HG02678 (cell line): ENCODE results near the gene NLGN1.

Experiments used
- ATAC-seq: cut with Tn5 transposase; IDR thresholded peaks from one replicate; pipeline ENCODE4 v1.9.1; 2021; ENCODE audit warnings: mild to moderate bottlenecking, moderate library complexity; ENCODE audit not compliant: unreplicated experiment

The NLGN1 gene

GRCh38 chr3:173825730-173826129 lies 428.2 kb downstream of the NLGN1 start:
- ATAC-seq, result no peak

- ATAC-seq, result no peak
Measured at GRCh38 chr3:173826416-173826815, 428.9 kb downstream of the NLGN1 start.

- no peak for ATAC-seq
Measured at GRCh38 chr3:173826901-173827609, 429.5 kb downstream of the NLGN1 start.

- no peak for ATAC-seq
Measured at GRCh38 chr3:173838644-173839043, 441.1 kb downstream of the NLGN1 start.

GRCh38 chr3:173839859-173840258 lies 442.3 kb downstream of the NLGN1 start:
- no peak for ATAC-seq

GRCh38 chr3:173841334-173841733 lies 443.8 kb downstream of the NLGN1 start:
- no peak for ATAC-seq

- ATAC-seq, result no peak
Measured at GRCh38 chr3:173843060-173843459, 445.5 kb downstream of the NLGN1 start.

- no peak for ATAC-seq
Measured at GRCh38 chr3:173846584-173846983, 449.0 kb downstream of the NLGN1 start.

- no peak for ATAC-seq
Measured at GRCh38 chr3:173849489-173849888, 451.9 kb downstream of the NLGN1 start.

GRCh38 chr3:173857154-173857553 lies 459.6 kb downstream of the NLGN1 start:
- no peak for ATAC-seq

- no peak for ATAC-seq
Measured at GRCh38 chr3:173862701-173863100, 465.2 kb downstream of the NLGN1 start.

GRCh38 chr3:173863551-173863950 lies 466.0 kb downstream of the NLGN1 start:
- ATAC-seq, result no peak

- ATAC-seq, result no peak
Measured at GRCh38 chr3:173865900-173866498, 468.5 kb downstream of the NLGN1 start.

GRCh38 chr3:173869766-173870165 lies 472.2 kb downstream of the NLGN1 start:
- ATAC-seq, result no peak

- ATAC-seq, result no peak
Measured at GRCh38 chr3:173870976-173871375, 473.4 kb downstream of the NLGN1 start.

GRCh38 chr3:173875790-173876189 lies 478.2 kb downstream of the NLGN1 start:
- no peak for ATAC-seq

- no peak for ATAC-seq
Measured at GRCh38 chr3:173876476-173876875, 478.9 kb downstream of the NLGN1 start.

- no peak for ATAC-seq
Measured at GRCh38 chr3:173887888-173888287, 490.3 kb downstream of the NLGN1 start.

GRCh38 chr3:173889596-173889995 lies 492.1 kb downstream of the NLGN1 start:
- no peak for ATAC-seq

- ATAC-seq, result no peak
Measured at GRCh38 chr3:173890091-173890490, 492.5 kb downstream of the NLGN1 start.

- ATAC-seq, result no peak
Measured at GRCh38 chr3:173891272-173892100, 493.9 kb downstream of the NLGN1 start.

- no peak for ATAC-seq
Measured at GRCh38 chr3:173892547-173892946, 495.0 kb downstream of the NLGN1 start.
